Tibial artery (tissue), 4 donors: ENCODE results near the gene BCL11B.

Experiments
- DNase-seq, 2 donors: peaks; one replicate each; pipeline ENCODE4 v3.0.0-alpha.2; 2019
- H3K27ac ChIP-seq, 2 donors: fragments of 200-600 bp; sonication (generic) in 1 of 2; 1 replicate in 1 of 2; 2 replicates in 1 of 2; pipeline ENCODE4 v1.5.1; 2018 to 2019; ENCODE audit warnings: mild to moderate bottlenecking in 1 of 2
- H3K27me3 ChIP-seq, 2 donors: fragments of 200-600 bp; sonication (generic) in 1 of 2; one replicate each; pipeline versions ENCODE4 v1.5.1 to v1.6.0; 2016 to 2019
- H3K36me3 ChIP-seq, 3 donors: fragments of 200-600 bp; sonication (generic) in 2 of 3; one replicate each; pipeline ENCODE4 v1.5.1; 2016 to 2019; ENCODE audit warnings: mild to moderate bottlenecking in 2 of 3
- H3K4me1 ChIP-seq, 4 donors: fragments of 200-600 bp; sonication (generic) in 2 of 4; 1 replicate in 3 of 4; 2 replicates in 1 of 4; pipeline ENCODE4 v1.5.1; 2016 to 2019
- H3K4me3 ChIP-seq, 2 donors: fragments of 200-600 bp; sonication (generic) in 1 of 2; 1 replicate in 1 of 2; 2 replicates in 1 of 2; pipeline ENCODE4 v1.5.1; 2018 to 2019; ENCODE audit warnings: mild to moderate bottlenecking in 2 of 2
- H3K9me3 ChIP-seq, 3 donors: fragments of 200-600 bp; sonication (generic) in 1 of 3; one replicate each; pipeline ENCODE4 v1.5.1; 2016 to 2019
- intact Hi-C: fragments of 100-400 bp; cut with DNase I; formaldehyde crosslinking; loops from one replicate; pipeline ENCODE4 v1.15.0; 2023; ENCODE audit warnings: low total_unique reads
- TF ChIP-seq, protein P1 (sequence below), 2 experiments: fragments of 200-600 bp in 1 of 2; fragments of 450-650 bp in 1 of 2; IDR thresholded peaks; one replicate each; pipeline ENCODE4 v1.5.1; 2017 to 2019; ENCODE audit warnings: antibody characterized with exemption in 2 of 2, mild to moderate bottlenecking in 1 of 2, moderate library complexity in 1 of 2

Gene BCL11B

DNA sequence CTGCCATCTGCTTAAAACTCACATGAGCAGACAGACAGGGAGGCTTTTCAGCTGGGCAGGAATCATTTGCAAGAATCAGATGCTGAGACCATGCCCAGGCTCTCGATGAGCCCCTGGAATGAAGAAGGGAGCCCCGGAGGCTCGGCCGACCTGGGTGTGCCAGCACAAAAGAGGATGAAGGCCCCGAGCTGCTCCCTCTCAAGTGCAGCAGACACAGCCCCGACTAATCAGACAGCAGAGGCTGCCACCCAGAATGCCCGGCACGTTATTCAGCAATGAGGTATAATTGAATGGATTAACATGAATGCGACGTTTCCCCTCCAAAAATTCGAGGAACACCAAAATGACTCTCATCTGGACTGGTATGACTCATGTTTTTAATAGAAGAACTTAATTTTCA lies 58.9 kb downstream of the BCL11B start:
- intact Hi-C loops, result no loop called here
- no peak overlapping the region for H3K27ac ChIP-seq
- H3K27me3 ChIP-seq, result peaks cover 0 to 9% of the 10 kb centered on the region in 2 donors
- no peak overlapping the region for H3K4me3 ChIP-seq
- DNase-seq, result no peak
- H3K9me3 ChIP-seq, result no peaks in the 10 kb centered on the region
- TF ChIP-seq, protein P1, sequence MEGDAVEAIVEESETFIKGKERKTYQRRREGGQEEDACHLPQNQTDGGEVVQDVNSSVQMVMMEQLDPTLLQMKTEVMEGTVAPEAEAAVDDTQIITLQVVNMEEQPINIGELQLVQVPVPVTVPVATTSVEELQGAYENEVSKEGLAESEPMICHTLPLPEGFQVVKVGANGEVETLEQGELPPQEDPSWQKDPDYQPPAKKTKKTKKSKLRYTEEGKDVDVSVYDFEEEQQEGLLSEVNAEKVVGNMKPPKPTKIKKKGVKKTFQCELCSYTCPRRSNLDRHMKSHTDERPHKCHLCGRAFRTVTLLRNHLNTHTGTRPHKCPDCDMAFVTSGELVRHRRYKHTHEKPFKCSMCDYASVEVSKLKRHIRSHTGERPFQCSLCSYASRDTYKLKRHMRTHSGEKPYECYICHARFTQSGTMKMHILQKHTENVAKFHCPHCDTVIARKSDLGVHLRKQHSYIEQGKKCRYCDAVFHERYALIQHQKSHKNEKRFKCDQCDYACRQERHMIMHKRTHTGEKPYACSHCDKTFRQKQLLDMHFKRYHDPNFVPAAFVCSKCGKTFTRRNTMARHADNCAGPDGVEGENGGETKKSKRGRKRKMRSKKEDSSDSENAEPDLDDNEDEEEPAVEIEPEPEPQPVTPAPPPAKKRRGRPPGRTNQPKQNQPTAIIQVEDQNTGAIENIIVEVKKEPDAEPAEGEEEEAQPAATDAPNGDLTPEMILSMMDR (IDR thresholded peaks at IDR 0.05), result no peak
- no peaks in the 10 kb centered on the region for H3K36me3 ChIP-seq
- H3K4me1 ChIP-seq, result peaks cover 0 to 34% (median 25%) of the 10 kb centered on the region in 4 donors

GRCh38 chr14:99212646-99213045 lies 59.4 kb downstream of the BCL11B start:
- Histone ChIP-seq H3K4me3 (no peak overlapping the region), H3K9me3 (no peaks in the 10 kb centered on the region), H3K27ac (no peak overlapping the region), H3K27me3 (peaks cover 0 to 9% of the 10 kb centered on the region in 2 donors), H3K4me1 (peaks cover 0 to 32% (median 23%) of the 10 kb centered on the region in 4 donors), H3K36me3 (no peaks in the 10 kb centered on the region)
- intact Hi-C loops, result no loop called here
- no peak for DNase-seq
- TF ChIP-seq, protein P1 (IDR thresholded peaks at IDR 0.05), result no peak

DNA sequence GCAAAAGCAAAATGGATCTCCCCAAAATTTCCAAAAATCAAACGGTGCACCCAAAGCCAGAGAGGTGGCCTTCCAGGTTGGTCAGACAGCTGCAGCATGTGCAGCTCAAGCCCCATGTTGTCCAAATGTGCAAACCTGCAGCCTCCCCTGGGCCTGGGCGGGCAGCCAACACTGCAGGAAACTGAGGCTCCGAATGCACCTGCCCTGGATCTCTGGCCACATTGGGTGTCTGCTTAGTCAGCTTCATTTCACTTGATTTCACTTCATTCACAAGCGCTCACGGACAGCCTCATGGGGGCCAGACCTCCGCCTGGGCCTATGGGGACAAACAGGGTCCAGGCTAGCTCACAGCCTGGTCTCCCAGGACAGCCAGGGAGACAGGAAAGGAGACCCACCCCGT lies 59.8 kb downstream of the BCL11B start:
- Histone ChIP-seq H3K27ac (no peak overlapping the region), H3K4me3 (no peak overlapping the region), H3K27me3 (peaks cover 0 to 9% of the 10 kb centered on the region in 2 donors), H3K9me3 (no peaks in the 10 kb centered on the region), H3K4me1 (peaks cover 0 to 28% (median 18%) of the 10 kb centered on the region in 4 donors), H3K36me3 (no peaks in the 10 kb centered on the region)
- DNase-seq, result no peak
- intact Hi-C loops, result no loop called here
- TF ChIP-seq, protein P1 (IDR thresholded peaks at IDR 0.05), result no peak

GRCh38 chr14:99211410-99211809 lies 60.6 kb downstream of the BCL11B start:
- no peak for DNase-seq
- Histone ChIP-seq H3K36me3 (no peaks in the 10 kb centered on the region), H3K4me1 (peaks cover 0 to 24% (median 12%) of the 10 kb centered on the region in 4 donors), H3K27me3 (peaks cover 0 to 9% of the 10 kb centered on the region in 2 donors), H3K9me3 (no peaks in the 10 kb centered on the region), H3K27ac (no peak overlapping the region), H3K4me3 (no peak overlapping the region)
- TF ChIP-seq, protein P1 (IDR thresholded peaks at IDR 0.05), result no peak
- intact Hi-C loops, result no loop called here

- Histone ChIP-seq H3K36me3 (no peaks in the 10 kb centered on the region), H3K4me3 (no peak overlapping the region), H3K27me3 (peaks cover 0 to 9% of the 10 kb centered on the region in 2 donors), H3K27ac (no peak overlapping the region), H3K9me3 (no peaks in the 10 kb centered on the region), H3K4me1 (peaks cover 0 to 13% (median 4%) of the 10 kb centered on the region in 4 donors)
- intact Hi-C loops, result no loop called here
- TF ChIP-seq, protein P1 (IDR thresholded peaks at IDR 0.05), result no peak
- DNase-seq, result no peak
Measured at GRCh38 chr14:99210333-99210732, 61.7 kb downstream of the BCL11B start.

- no peaks in the 10 kb centered on the region for H3K9me3 ChIP-seq
- no peak for DNase-seq
- H3K27ac ChIP-seq, result no peak overlapping the region
- TF ChIP-seq, protein P1 (IDR thresholded peaks at IDR 0.05), result no peak
- intact Hi-C loops, result no loop called here
- H3K4me3 ChIP-seq, result no peak overlapping the region
- peaks cover 0 to 5% (median 0%) of the 10 kb centered on the region in 4 donors for H3K4me1 ChIP-seq
- H3K36me3 ChIP-seq, result no peaks in the 10 kb centered on the region
- peaks cover 0 to 9% of the 10 kb centered on the region in 2 donors for H3K27me3 ChIP-seq
Measured at GRCh38 chr14:99209409-99209808, 62.6 kb downstream of the BCL11B start.
